ENCODE measurements around the gene CCDC106. TPM values are rescaled to one million over a fixed set of nuclear protein-coding genes. Genes with fewer than 3 reads are reported as not detected.

Gene CCDC106
- total and polyA plus RNA-seq, 2 of the 4 experiments (the other 2 are of a cell fraction): 2.3 to 13.6 TPM

DNA sequence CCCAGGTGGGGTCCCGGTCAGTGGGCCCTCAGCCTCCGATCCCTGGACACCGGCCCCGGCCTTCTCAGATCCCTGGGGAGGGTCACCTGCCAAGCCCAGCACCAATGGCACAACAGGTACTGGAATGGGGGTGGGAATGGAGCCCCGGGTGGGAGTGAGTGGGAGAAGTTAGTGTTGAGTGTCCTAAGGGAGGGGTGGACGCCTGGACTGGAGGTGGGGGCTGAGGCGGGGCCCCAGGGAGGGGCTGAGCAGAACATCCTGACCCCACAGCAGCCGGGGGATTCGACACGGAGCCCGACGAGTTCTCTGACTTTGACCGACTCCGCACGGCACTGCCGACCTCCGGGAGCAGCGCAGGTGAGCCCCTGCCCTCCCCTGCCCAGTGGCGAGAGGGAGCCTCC is 44.7 kb downstream of the CCDC106 start:
- Histone ChIP-seq H2BK20ac (ENCODE audit: low read depth, low read length) (no peak overlapping the region), H3K36me3 (ENCODE audit: control insufficient read depth, insufficient read depth, low read length) (peaks cover 65% of the 10 kb centered on the region), H3K18ac (ENCODE audit: low read depth, low read length) (no peak overlapping the region), H3K9ac (ENCODE audit: low read depth, low read length) (no peak overlapping the region), H2BK15ac (ENCODE audit: low read depth, low read length) (no peak overlapping the region), H4K91ac (ENCODE audit: insufficient read depth, low read depth, low read length) (no peak overlapping the region), H2AFZ (replicated peaks; ENCODE audit: low read length, poor library complexity) (no peak overlapping the region), H3K4ac (ENCODE audit: low read depth, low read length) (no peak overlapping the region), H2AK9ac (replicated peaks; ENCODE audit: low read depth, low read length, poor library complexity) (no peak overlapping the region), H3K27me3 (ENCODE audit: control insufficient read depth, insufficient read depth, low read length) (no peaks in the 10 kb centered on the region), H3K9me3 (ENCODE audit: control insufficient read depth, insufficient read depth, low read length) (no peaks in the 10 kb centered on the region), H3K4me2 (ENCODE audit: low read depth, low read length) (no peak overlapping the region), H4K8ac (ENCODE audit: low read depth in 2 of 2, low read length in 2 of 2) (no peak overlapping the region), H3K27ac (ENCODE audit: insufficient read depth, low read length) (no peak overlapping the region), H4K5ac (ENCODE audit: low read depth, low read length) (no peak overlapping the region), H3K23ac (ENCODE audit: low read depth, low read length) (no peak overlapping the region), H3K4me1 (ENCODE audit: control insufficient read depth, insufficient read depth, low read length) (no peaks in the 10 kb centered on the region), H3K56ac (ENCODE audit: extremely low read depth, insufficient read depth, low read length) (no peak overlapping the region), H2BK120ac (ENCODE audit: low read depth, low read length) (no peak overlapping the region), H2AK5ac (ENCODE audit: low read depth, low read length) (no peak overlapping the region), H3K9me1 (ENCODE audit: insufficient read depth, low read length) (no peaks in the 10 kb centered on the region), H3K14ac (replicated peaks; ENCODE audit: low read depth, low read length) (no peak overlapping the region), H3K4me3 (ENCODE audit: insufficient read depth, low read depth, low read length) (no peak overlapping the region), H4K20me1 (ENCODE audit: insufficient read depth, low read length) (peaks cover 8% of the 10 kb centered on the region; the same call in 1 of the 2 replicates), H2BK5ac (ENCODE audit: low read depth, low read length, poor library complexity, severe bottlenecking) (no peak overlapping the region), H3K79me1 (ENCODE audit: low read depth in 1 of 2, low read length in 2 of 2) (peaks cover 4 to 7% of the 10 kb centered on the region in 2 experiments; a peak in 2 of 4 replicates)
- no peak for ATAC-seq (ENCODE audit: low read depth)
- dilution Hi-C loops (cut with HindIII; ENCODE audit: low sequenced_read_pairs, unreplicated experiment): no loop called here
- ChIA-PET CTCF (no interaction called here), POLR2A (ENCODE audit: unreplicated experiment) (no interaction called here)
- in situ Hi-C loops (cut with MboI; ENCODE audit: low sequenced_read_pairs): loop anchor here (25.0 kb wide), 1 partner anchor 445 kb away; the partner anchor contains the start of gene ZNF444
- no peak for DNase-seq
- no TSS peak for BruUV-seq (replicated peaks)
- 94% methylated on average over 10 of the region's 19 CpGs; no CpG with 5 or more reads in 1 of the 2 experiments for WGBS, 2 experiments (ENCODE audit: extremely low coverage in 2 of 2, insufficient read length in 1 of 2)
- intact Hi-C loops (cut with micrococcal nuclease): no loop called here
- TF ChIP-seq CHD1 (IDR thresholded peaks at IDR 0.05; ENCODE audit: low read depth, low read length) (no peak), NFE2L2 (IDR thresholded peaks at IDR 0.05; ENCODE audit: low read depth, low read length) (no peak), BHLHE40 (IDR thresholded peaks at IDR 0.05; ENCODE audit: low read depth, low read length) (no peak), SMC3 (IDR thresholded peaks at IDR 0.05; ENCODE audit: low read depth, low read length) (no peak), MAZ (IDR thresholded peaks at IDR 0.05; ENCODE audit: borderline replicate concordance, low read depth, low read length) (no peak), POLR2A (IDR thresholded peaks at IDR 0.05; ENCODE audit: low read depth, low read length) (no peak), RFX5 (IDR thresholded peaks at IDR 0.05; ENCODE audit: low read depth, low read length) (no peak), MXI1 (IDR thresholded peaks at IDR 0.05; ENCODE audit: borderline replicate concordance, low read depth, low read length) (no peak), MAFK (IDR thresholded peaks at IDR 0.05; ENCODE audit: low read depth, low read length) (no peak), RCOR1 (IDR thresholded peaks at IDR 0.05; ENCODE audit: insufficient replicate concordance, low read length) (no peak), RAD21 (IDR thresholded peaks at IDR 0.05; ENCODE audit: low read length) (no peak), FOS (IDR thresholded peaks at IDR 0.05; ENCODE audit: low read depth, low read length) (no peak), CEBPB (IDR thresholded peaks at IDR 0.05; ENCODE audit: low read depth, low read length) (no peak)
- TF ChIP-seq, protein P1, sequence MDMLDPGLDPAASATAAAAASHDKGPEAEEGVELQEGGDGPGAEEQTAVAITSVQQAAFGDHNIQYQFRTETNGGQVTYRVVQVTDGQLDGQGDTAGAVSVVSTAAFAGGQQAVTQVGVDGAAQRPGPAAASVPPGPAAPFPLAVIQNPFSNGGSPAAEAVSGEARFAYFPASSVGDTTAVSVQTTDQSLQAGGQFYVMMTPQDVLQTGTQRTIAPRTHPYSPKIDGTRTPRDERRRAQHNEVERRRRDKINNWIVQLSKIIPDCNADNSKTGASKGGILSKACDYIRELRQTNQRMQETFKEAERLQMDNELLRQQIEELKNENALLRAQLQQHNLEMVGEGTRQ (IDR thresholded peaks at IDR 0.05; ENCODE audit: low read depth, low read length): no peak
- TF ChIP-seq, protein P2, sequence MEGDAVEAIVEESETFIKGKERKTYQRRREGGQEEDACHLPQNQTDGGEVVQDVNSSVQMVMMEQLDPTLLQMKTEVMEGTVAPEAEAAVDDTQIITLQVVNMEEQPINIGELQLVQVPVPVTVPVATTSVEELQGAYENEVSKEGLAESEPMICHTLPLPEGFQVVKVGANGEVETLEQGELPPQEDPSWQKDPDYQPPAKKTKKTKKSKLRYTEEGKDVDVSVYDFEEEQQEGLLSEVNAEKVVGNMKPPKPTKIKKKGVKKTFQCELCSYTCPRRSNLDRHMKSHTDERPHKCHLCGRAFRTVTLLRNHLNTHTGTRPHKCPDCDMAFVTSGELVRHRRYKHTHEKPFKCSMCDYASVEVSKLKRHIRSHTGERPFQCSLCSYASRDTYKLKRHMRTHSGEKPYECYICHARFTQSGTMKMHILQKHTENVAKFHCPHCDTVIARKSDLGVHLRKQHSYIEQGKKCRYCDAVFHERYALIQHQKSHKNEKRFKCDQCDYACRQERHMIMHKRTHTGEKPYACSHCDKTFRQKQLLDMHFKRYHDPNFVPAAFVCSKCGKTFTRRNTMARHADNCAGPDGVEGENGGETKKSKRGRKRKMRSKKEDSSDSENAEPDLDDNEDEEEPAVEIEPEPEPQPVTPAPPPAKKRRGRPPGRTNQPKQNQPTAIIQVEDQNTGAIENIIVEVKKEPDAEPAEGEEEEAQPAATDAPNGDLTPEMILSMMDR (conservative IDR thresholded peaks at IDR 0.05; ENCODE audit: low read depth, low read length): no peak
- TF ChIP-seq, protein P3, sequence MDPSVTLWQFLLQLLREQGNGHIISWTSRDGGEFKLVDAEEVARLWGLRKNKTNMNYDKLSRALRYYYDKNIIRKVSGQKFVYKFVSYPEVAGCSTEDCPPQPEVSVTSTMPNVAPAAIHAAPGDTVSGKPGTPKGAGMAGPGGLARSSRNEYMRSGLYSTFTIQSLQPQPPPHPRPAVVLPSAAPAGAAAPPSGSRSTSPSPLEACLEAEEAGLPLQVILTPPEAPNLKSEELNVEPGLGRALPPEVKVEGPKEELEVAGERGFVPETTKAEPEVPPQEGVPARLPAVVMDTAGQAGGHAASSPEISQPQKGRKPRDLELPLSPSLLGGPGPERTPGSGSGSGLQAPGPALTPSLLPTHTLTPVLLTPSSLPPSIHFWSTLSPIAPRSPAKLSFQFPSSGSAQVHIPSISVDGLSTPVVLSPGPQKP (IDR thresholded peaks at IDR 0.05; ENCODE audit: borderline replicate concordance, low read depth, low read length): no peak

Measured in IMR-90 (cell line).